GM12872 (cell line): Measurements from ENCODE around the gene CNPY2.

Experiments used
- CTCF ChIP-seq: IDR thresholded peaks from 3 replicates; pipeline ENCODE4 v1.5.1; 2011; ENCODE audit warnings: low read depth, mild to moderate bottlenecking, low read length, moderate library complexity; ENCODE audit not compliant: insufficient read depth

Gene CNPY2

GRCh38 chr12:56336361-56337167 is 20.8 kb upstream of the CNPY2 start:
- TF ChIP-seq CTCF: no peak

GRCh38 chr12:56334490-56334793 is 18.7 kb upstream of the CNPY2 start:
- TF ChIP-seq CTCF: no peak

DNA sequence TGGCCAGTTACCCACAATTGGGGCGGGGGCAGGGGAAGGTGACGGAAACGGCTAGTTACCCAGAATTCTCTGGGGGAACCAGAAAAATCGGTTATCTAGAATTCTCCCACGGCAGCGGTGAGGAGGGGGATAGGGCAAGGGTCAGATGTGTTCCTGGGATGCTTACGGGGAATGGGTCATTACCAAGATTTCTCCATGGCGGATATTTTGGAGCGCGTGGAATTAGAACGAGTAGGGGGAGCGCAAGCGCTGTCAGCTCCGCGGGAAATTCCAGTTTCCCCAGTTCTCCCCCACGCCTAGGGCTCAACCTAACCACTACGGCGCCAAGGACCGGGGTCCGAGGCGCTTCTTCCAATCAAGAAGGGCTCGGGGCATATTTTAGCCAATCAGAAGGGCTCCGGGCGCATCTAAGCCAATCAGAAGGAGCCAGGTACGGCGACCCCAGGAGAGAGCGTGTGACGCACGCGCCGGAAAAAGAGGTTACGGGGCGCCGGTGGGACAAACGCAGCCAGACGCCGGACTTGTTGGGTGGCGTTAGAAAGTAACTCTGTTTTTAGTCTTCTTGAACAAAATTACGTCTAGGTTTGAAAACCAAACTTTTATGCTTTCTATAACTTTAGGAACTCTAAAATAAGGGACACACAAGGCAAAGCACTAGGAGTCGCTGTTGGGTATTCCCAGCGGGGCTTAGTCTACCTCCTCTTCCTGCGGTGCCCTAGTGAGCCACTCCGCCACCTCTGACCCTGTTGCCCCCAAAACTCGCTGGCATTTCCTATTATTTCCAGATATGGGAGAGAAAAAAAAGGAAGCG is 18.1 kb upstream of the CNPY2 start, which contains the start of gene PAN2:
PAN2 (minus strand) TSS at position 322 of the 811 bp plus-strand sequence. CDS start 906 bp downstream, outside the sequence.
- TF ChIP-seq CTCF: peak; percentile 66

DNA sequence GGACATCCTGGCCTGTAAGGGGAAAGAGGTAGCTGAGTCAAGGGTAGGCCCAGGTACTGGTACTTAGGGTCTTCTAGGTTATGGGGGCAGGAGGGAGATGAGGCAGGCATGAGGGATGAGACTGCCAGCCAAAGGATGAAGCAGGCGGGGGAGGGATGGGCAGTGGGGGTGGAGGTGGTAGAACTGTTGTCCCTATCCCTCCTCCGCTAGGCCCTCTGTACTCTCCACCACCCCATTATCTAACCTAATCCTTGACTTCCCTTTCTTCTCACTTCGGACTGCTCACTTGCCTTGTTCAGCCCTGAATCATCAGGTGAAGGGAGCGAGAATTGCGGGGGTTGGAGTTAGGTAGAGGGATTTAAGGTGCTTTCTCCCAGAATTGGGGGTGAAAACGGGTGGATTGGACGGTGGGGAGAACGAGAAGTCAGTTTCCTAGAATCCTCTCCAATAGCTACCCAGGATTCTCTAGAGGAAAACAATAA is 17.4 kb upstream of the CNPY2 start:
- no peak for TF ChIP-seq CTCF

DNA sequence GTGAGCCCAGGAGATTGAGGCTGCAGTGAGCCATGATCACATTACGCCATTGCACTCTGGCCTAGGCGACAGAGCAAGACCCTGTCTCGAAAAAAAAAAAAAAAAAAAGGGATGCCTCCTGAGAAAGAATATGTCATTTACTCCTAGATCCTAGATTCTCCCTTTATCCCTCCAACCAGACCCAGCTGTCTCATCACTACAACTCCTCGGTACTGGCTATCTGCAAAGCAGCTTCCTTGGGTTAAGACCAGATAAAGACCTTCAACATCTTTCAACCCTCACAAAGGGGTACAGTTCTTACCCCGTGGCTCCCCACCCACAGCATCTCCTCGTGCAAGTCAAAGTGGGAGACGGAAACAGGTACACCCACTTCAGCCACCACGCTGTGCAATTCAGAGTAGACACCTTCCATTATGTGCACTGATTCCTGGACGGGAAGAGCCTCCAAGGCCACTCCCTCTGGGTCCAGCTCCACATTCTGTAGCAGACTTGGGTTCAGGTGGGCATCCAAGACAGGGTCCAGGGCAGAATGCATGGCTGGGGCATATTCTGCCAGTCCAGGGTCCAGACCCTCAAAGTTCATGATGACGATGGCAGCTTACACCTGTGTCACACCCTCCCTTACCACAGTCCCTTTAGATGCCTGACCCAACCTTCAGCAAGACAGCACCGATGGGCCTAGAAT is 16.9 kb upstream of the CNPY2 start:
- no peak for TF ChIP-seq CTCF

DNA sequence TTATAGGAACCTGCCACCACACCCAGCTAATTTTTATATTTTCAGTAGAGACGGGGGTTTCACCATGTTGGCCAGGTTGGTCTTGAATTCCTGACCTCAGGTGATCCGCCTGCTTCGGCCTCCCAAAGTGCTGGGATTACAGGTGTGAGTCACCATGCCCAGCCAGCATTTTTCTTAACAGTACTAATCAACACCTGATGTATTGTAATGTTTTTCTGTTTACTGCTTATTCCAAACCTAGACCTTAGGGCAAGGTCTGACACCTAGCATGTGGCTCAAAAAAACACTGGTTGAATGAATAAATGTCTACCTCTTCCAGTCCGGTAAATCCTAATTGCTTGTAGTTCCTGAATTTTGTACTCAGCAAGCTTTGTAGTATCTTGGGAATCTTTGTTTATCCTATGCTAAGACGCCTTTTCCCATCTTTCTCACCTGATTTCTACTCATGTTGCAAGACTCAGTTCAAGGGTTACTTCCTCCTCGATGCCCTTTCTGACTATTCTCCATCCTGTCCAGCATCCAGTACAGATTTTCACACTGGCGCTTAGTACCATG is 15.2 kb upstream of the CNPY2 start:
- TF ChIP-seq CTCF: no peak

GRCh38 chr12:56326533-56326932 is 10.7 kb upstream of the CNPY2 start:
- no peak for TF ChIP-seq CTCF
